GM12874 (cell line): ENCODE data around the gene SNAPC4.
A peak's percentile ranks its signal among the peaks of the same experiment; 100 is the strongest.

Experiments used
- TF ChIP-seq, protein P1 (sequence below): IDR thresholded peaks from 2 replicates; pipeline ENCODE4 v1.5.1; 2011; ENCODE audit warnings: low read depth, mild to moderate bottlenecking, control low read depth, low read length, moderate library complexity; ENCODE audit not compliant: insufficient read depth

SNAPC4 gene

DNA sequence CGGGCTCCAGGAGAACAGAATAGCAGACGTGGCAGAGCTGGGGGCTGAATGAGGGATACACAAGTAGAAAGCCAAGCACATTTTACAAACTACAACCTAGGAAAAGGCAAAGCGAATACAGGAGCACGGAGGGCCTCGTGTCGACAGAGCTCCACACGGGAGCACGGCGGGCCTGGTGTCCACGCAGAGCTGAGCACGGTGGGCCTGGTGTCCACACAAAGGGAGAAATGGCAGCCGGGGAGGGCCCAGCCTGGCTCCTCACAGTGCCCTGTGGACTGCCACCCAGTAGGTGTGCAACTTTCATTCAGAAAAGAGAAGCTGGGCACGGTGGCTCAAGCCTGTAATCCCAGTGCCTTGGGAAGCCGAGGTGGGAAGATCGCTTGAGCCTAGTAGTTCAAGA is 43.1 kb upstream of the SNAPC4 start:
- TF ChIP-seq, protein P1, sequence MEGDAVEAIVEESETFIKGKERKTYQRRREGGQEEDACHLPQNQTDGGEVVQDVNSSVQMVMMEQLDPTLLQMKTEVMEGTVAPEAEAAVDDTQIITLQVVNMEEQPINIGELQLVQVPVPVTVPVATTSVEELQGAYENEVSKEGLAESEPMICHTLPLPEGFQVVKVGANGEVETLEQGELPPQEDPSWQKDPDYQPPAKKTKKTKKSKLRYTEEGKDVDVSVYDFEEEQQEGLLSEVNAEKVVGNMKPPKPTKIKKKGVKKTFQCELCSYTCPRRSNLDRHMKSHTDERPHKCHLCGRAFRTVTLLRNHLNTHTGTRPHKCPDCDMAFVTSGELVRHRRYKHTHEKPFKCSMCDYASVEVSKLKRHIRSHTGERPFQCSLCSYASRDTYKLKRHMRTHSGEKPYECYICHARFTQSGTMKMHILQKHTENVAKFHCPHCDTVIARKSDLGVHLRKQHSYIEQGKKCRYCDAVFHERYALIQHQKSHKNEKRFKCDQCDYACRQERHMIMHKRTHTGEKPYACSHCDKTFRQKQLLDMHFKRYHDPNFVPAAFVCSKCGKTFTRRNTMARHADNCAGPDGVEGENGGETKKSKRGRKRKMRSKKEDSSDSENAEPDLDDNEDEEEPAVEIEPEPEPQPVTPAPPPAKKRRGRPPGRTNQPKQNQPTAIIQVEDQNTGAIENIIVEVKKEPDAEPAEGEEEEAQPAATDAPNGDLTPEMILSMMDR: no peak

DNA sequence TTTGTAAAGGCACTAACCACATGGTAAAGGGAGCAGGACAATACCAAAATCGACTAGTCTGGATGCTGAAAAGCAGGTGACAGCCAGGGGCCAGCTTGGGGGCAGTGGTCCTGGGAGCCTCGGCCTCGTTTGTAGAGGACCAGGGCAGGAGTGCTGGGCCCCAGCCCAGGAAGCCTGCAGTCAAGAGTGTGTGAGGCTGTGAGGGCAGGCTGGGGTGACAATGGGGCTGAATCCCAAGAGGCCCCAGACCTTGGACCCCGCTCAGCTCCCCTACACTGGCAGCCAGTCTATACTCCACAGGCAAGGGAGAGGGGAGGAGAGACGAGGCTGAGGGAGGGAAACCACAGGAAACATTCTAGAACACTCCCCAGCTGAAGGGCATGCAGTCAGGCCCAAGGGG is 42.3 kb upstream of the SNAPC4 start:
- TF ChIP-seq, protein P1: no peak

DNA sequence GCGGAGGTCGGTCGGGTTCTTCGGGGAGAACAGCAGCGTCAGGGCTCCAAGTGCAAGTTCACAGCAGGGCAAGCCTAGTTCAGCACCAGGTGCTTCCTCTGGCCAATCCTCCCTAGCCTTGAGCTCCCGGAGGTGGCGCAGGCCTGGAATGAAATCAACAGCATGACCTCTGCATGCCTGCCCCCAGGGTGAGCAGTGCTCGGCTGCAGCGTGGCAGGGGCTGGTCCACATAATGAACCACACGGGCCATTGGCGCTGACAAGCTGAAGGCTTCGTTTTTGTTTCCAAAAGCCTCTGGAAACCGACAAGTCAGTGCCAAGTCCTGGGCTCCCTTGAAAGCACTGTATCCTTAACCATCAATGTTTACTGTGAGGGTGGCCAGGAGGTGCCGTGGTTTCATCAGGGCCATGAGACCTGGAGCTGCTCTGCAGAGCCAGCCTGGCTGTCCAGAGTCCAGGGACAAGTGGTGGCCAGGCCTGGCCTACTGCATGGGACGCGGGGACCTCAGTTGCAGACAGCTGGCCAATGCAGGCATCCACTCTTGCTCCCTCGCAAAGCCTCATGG is 41.8 kb upstream of the SNAPC4 start:
- TF ChIP-seq, protein P1: no peak

DNA sequence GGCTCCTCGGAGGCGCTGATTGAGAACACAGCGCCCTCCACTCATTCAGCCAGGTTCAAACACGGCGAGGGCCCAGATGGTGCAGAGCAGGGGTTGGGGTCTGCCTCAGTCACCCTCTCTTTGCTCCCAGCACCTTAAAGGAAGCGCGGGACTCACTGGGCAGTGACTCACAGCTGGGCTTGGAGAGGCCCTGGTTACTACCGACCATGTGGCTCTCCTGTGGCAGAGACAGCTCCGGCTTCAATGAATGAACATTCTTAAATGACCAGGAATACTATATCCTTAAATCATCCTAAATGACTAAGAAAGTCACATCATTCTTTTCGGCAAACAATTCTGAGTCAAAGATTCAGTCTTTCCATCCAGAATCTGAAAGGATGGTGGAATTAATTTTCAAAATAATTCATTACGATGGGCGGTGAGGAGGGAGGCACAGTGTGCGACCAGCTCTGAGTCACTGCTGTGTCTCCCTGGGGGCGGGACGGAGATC is 41.3 kb upstream of the SNAPC4 start:
- TF ChIP-seq, protein P1: no peak

DNA sequence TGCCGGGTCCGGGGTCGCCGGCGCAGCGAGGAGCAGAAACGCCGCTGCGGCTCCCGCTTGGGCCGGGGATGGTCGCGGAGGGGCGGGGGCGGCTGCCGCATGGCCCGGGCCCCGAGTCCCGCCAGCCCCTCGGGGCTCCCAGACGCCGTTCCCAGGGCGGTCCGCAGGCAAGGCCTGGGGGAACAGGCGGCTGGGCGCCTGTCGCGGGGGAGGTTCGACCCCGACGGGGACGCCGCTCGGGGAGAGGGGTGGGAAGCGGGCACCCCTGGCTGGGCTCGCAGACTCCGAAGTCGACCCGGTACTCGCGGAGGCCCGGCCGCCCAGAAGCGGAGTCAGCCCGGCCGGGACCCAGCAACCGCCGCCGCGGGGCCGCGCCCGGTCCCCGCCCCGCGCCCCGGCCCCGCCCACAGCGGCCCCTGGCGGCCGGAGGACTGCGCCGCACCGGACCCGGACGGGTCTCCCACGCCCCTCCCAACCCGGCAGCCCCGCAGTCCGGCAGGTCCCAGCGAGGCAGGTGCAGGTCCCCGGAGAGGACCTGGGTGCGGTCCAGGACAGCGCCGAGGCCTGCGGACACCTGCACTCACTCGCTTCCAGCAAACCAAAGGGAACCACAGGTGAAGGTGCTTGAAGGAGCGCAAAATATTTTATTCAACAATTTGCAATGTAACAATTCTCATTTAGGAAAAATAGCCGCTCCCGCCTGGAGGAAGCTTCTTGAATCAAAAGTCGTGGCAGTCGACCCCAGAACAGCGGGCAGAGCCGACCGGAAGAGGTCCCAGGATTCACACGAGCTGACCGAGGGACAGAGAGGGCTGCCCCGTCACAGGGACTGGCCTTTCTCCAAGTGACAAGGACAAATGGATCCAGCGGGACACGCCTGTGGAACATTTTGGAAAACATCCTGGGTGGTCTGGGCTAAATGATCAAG is 39.8 kb upstream of the SNAPC4 start, which contains the start of gene INPP5E:
Gene INPP5E, minus strand, starts transcription at position 365 of the 928 bp plus-strand sequence. CDS start 426 bp downstream, outside the sequence.
- TF ChIP-seq, protein P1: peak; percentile 80

DNA sequence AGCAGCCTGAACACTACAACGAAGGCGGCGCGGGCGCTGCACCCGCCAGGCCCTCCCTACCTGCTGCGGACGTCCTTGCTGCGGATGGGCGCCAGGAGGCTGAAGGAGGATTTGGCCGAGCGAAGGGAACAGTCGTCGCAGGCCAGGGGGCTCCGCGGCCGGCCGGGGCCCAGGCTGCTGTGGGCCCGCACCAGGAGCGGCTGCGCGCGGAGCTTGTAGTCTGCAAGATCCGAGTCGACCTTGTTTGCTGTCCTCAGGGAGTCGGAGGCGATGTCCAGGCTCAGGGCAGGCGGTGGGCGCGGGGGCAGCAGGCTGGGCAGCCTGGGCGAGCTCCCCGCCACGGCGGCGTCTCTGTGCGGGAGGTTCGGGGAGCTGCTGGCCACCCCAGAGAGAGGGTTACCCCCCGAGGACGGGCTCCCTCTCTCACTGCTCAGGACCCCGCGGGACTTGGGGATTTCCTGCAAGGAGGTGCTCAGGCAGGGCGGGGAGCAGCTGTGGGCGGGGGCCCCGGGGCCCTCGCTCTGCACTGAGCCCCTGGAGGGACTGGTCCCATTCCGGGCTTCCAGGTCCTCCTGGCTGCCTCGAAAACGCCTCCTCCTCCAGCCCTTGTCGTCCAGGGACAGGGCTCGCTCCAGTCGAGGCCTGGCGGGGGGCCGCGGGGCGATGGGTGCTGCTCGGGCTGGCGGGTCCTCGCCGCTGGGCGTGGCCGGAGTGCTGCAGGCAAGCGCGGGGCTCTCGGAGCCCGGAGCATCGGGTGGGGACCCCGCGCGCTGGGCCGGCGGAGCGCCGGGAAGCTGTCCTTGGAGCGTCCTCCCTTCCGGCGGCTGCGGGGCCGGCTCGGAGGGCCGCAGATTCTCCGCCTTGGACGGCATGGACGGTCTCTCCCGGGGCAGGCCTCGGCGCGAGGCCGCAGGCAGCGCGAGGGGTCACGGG is 38.8 kb upstream of the SNAPC4 start:
- TF ChIP-seq, protein P1: no peak
